GM19043 (cell line): Measurements from ENCODE around the gene CCDC63.
"Not testable (repeated sequence)": the region's sequence is repeated elsewhere in the genome, so short reads cannot be mapped to it uniquely, and the experiment has no call there.

Experiments used
- ATAC-seq: cut with Tn5 transposase; IDR thresholded peaks from one replicate; pipeline ENCODE4 v1.9.1; 2021; ENCODE audit warnings: low read depth; ENCODE audit not compliant: unreplicated experiment

The CCDC63 gene

GRCh38 chr12:110841007-110841406, 5.8 kb upstream of the CCDC63 start:
- no peak for ATAC-seq

DNA sequence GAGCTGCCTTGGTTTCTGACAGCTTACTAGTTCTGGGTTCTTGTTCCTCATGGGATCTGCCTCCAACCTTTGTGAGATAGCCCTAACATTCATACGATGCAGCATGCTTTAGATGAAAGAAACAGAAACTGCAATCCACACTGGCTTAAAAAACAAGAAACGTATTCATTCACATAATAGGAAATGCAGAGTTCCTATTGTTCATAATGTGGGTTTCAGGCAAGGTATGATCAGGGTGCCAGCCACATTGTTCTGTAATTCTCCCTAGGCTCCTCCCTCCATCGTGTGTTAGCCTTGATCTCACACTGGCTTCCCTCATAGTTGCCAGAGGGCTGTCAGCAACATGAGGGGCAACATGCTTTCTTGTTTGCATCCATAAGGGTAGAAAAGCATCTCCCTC, 2.7 kb upstream of the CCDC63 start:
- no peak for ATAC-seq

GRCh38 chr12:110844551-110845338, 2.0 kb upstream of the CCDC63 start:
- no peak for ATAC-seq

DNA sequence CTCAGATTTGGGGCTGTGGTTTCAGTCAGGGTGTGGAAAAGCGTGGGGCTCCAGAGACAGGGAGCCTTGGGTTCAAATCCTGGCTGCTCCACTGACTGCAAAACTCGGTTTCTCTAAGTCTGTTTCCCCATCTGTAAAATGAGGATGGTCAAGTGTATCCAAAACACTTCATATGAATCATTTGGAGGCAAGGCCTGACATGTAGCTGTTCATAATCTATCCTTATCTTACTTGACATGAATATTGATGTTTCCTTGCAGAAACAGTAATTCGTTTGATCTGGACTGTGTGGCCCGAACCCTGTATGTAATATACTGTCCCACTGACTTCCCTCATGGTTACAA, 1.5 kb upstream of the CCDC63 start:
- ATAC-seq, result no peak

GRCh38 chr12:110848314-110848923, 1.6 kb downstream of the CCDC63 start:
- ATAC-seq, result no peak

- no peak for ATAC-seq
These were observed 2.4 kb downstream of the CCDC63 start for GRCh38 chr12:110849221-110849620.

DNA sequence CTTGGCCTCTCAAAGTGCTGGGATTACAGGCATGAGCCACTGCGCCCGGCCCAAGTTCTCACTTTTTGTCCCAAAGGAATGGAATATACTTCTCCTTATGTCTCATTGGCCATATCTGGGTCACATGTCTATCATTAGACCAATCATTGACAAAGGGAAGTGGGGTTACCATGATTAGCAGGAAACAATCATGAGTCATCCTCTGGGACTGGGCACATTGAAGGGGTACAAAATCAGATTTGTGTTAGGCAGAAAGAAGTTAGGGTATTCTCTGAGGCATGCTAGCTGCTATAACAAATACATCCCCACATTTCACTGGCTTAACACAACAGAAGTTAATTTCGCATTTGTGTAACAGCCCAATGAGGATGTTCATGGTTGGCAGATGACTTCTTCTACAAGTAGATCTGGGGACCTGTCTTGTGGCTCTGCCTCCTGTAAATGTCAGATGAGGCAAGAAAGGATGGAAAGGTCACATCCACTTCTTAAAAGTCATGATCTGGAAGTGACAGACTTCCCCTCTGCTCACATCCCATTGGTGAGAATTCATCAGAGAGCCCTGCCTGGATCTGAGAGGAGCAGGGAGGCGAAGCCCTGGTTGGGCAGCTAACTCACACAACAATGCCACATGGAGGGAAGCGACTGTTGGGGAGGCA, 3.1 kb downstream of the CCDC63 start:
- no peak for ATAC-seq

DNA sequence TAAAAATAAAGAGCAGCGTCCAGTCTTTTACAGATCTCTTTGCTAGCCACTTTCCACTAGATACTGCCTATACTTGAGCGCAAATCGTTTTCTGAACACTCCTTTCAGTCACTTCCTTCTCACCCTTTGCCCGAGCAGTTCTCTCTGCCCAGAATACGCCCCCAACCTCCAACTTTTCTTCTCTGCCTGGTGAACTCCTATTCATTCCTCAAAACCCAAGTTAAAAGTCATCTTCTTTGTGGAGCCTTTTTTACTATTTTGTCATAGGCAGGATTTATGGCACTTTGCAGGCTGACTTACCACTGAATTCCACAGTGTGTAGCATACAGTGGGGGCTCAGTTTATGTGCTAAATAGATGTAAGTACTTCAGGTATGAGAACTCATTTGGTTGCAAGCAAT, 4.0 kb downstream of the CCDC63 start:
- ATAC-seq, result no peak

- ATAC-seq, result no peak
These were observed 7.0 kb downstream of the CCDC63 start for GRCh38 chr12:110853836-110854235.

- ATAC-seq, result no peak
These were observed 9.8 kb downstream of the CCDC63 start for GRCh38 chr12:110856542-110856941.

- ATAC-seq, result no peak
These were observed 10.7 kb downstream of the CCDC63 start for GRCh38 chr12:110857528-110857927.

DNA sequence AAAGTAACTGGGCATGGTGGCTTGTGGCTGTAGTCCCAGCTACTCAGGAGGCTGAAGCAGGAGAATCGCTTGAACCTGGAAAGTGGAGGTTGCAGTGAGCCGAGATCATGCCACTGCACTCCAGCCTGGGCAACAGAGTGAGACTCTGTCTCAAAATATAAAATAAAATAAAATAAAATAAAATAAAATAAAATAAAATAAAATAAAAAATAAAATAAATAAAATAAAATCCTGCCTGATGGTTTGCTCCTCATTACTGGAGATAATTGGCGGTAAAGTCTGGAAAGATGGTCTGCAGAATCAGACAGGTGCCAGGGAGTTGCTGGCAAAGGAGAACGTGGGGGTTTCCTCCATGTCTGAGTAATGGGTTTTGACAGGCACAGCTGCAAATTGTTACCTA, 11.2 kb downstream of the CCDC63 start:
- not testable (repeated sequence) for ATAC-seq

- ATAC-seq, result no peak
These were observed 12.1 kb downstream of the CCDC63 start for GRCh38 chr12:110858848-110859247.

GRCh38 chr12:110860833-110861296, 14.1 kb downstream of the CCDC63 start:
- no peak for ATAC-seq

- no peak for ATAC-seq
These were observed 14.9 kb downstream of the CCDC63 start for GRCh38 chr12:110861729-110862128.

DNA sequence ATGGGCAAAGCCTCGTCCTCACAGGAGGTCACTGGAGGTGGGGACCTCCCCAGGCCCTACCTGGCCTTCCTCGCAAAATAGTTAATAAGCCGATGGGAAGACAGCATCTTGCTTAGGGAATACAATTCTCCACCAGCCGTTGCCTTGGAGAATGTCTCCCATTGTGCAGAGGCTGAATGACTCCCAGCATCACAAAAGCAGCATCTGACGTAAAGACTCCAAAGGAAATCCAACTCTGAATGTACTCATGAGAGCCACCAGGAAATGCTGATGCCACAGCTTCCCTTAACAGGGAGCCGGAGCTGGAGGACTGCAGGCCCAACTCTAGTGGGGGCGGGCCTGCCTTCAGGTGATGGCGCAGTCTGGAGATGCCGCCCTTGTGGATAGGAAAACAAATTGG, 15.5 kb downstream of the CCDC63 start:
- ATAC-seq, result no peak

- ATAC-seq, result no peak
These were observed 16.4 kb downstream of the CCDC63 start for GRCh38 chr12:110863161-110863560.

DNA sequence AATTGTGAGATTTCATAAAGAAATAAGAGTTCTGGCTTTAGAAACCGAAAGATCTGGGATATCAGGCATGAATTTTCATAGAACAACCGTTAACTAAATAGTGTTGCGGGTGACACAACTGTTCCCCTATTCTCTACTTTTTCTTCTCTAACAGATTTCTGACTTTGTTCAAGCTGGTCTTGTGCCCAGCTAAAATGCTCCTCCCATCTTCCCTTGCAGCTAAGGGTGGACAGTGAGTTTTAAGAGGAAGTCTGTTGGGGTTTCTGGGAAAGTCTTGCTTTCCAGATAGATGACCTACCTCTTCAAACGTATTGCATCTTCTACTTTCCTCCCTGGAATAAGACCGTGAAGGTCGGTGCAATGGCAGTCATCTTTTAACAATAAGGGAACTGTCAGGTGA, 18.7 kb downstream of the CCDC63 start:
- ATAC-seq, result no peak

DNA sequence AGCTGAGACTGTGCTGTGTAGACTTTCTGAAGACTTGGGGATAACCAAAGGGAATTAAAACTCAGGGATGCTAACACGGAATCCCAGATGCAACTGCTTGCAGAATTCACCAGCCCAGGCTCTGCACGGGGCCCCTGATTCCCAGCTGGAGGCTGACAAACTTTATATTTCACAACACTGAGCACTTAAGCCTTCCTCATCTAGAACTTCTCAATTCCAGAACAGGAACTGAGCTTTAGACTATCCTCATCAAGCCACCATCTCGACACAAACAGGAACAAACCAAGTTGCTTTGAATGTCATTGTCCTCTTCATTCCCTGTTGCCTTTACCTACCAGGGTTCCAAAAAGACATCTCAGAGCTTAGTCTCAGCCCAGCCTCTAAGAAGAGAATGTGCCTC, 22.2 kb downstream of the CCDC63 start:
- no peak for ATAC-seq

GRCh38 chr12:110869803-110870202, 23.0 kb downstream of the CCDC63 start:
- ATAC-seq, result no peak

GRCh38 chr12:110872100-110872499, 25.3 kb downstream of the CCDC63 start:
- ATAC-seq, result no peak

DNA sequence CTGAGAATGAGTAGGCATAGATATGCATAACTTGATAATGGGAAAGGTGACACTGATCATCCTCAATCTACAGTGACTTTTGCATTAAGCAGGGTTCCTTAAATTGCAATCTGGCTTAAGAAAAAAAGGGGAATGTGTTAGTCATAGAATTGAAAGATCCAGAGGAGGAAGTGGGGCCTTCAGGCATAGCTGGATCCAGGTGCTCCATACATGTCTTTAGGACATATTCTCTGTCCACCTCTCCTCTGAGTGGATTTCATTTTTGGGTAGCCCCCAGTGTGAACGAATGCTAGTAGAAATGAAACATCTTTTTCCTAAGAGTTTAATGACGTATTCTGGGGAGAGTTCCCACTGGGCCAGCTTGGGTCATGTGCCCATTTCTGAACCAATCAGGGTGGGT, 27.6 kb downstream of the CCDC63 start:
- ATAC-seq, result no peak
